GM10248 (cell line): ENCODE data around the gene SMIM15.
A peak's percentile ranks its signal among the peaks of the same experiment; 100 is the strongest.

Experiments used
- CTCF ChIA-PET: fragments of 300-600 bp; sonication (Branson Sonifier 250); formaldehyde crosslinking; extraction: SDS; loops from one replicate; lab custom pipeline; 2021; ENCODE audit warnings: antibody characterized with exemption; lab: Yijun Ruan, JAX
- POLR2A ChIA-PET: fragments of 350-650 bp; sonication (Branson Sonifier 250); formaldehyde crosslinking; extraction: SDS; loops from one replicate; lab custom pipeline; 2020; ENCODE audit warnings: antibody characterized with exemption; lab: Yijun Ruan, JAX
- DNase-seq: peaks from one replicate; pipeline ENCODE4 v3.0.0; 2012; ENCODE audit errors: extremely low spot score
- CTCF ChIP-seq: IDR thresholded peaks from 2 replicates; pipeline ENCODE4 v1.5.1; 2012; ENCODE audit warnings: mild to moderate bottlenecking, low read depth; ENCODE audit errors: extremely low read depth, missing control alignments, control extremely low read depth

Gene SMIM15

DNA sequence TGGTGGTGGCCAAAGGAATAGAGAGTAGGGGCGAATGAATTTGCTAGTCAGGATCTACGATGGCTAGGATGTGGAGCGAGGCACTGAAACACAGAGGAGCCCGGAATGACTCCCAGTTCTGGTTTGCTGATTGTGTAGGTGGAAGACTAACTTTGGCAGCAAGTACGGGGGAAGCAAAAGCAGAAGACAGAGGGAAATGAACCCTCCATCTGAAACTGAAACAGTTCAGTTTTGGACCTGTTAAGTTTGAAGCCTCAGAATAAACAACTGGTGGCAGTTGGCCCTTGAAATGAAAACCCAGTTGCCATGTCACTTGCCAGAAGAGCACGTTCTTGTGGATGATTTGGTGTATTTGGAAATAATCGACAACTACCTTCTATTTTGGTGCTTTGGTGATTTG, 15.4 kb upstream of the SMIM15 start:
- ChIA-PET POLR2A (interaction anchor here (0.6 kb wide), 1 partner anchor 14 kb away, joined by 3 read pairs; no protein-coding TSS in a partner anchor), CTCF (interaction anchor here (1.2 to 1.4 kb wide), 2 partner anchors 8 to 9 kb away, joined by 3 to 6 read pairs; no protein-coding TSS in a partner anchor)
- TF ChIP-seq CTCF: no peak
- peak; percentile 53 for DNase-seq

GRCh38 chr5:61177070-61177469, 14.8 kb upstream of the SMIM15 start:
- CTCF ChIA-PET: interaction anchor here (0.7 to 1.4 kb wide), 3 partner anchors 8 to 22 kb away, joined by 3 to 6 read pairs (median 3); no protein-coding TSS in a partner anchor
- POLR2A ChIA-PET: no interaction called here
- no peak for DNase-seq
- no peak for TF ChIP-seq CTCF

DNA sequence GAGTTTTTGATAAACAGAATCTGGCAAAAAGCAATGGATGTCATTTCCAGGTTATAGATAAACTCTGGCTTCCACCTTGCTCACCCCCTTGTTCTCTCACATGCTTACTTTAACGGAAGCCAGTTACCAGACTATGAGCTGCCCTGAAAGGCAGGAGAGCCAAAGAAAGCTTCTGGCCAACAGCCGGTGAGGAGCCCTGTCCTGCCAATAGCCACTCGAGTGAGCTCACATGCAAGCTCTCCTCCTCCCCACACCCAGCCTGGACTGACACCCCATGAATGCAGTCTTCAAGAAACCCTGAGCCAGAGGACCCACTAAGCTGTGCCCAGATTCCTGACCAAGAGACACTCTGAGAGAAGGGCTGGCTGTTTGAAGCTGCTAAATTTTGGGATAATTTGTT, 14.4 kb upstream of the SMIM15 start:
- ChIA-PET POLR2A (no interaction called here), CTCF (interaction anchor here (0.7 to 1.4 kb wide), 2 partner anchors 12 to 23 kb away, joined by 3 read pairs; no protein-coding TSS in a partner anchor)
- no peak for DNase-seq
- TF ChIP-seq CTCF: no peak

- TF ChIP-seq CTCF: no peak
- ChIA-PET POLR2A (no interaction called here), CTCF (interaction anchor here (1.4 to 1.8 kb wide), 2 partner anchors 14 to 487 kb away, joined by 3 to 6 read pairs; no protein-coding TSS in a partner anchor)
- DNase-seq: no peak
Measured at GRCh38 chr5:61171479-61171878, 9.2 kb upstream of the SMIM15 start.

- ChIA-PET CTCF (interaction anchor here (1.1 to 1.4 kb wide), 3 partner anchors 9 to 31 kb away, joined by 3 to 6 read pairs (median 4); no protein-coding TSS in a partner anchor), POLR2A (interaction anchor here (0.6 kb wide), 1 partner anchor 87 kb away, joined by 3 read pairs; no protein-coding TSS in a partner anchor)
- TF ChIP-seq CTCF: no peak
- DNase-seq: no peak
Measured at GRCh38 chr5:61168951-61169350, 6.7 kb upstream of the SMIM15 start.

GRCh38 chr5:61167382-61167781, 5.1 kb upstream of the SMIM15 start:
- POLR2A ChIA-PET: no interaction called here
- CTCF ChIA-PET: no interaction called here
- peak; percentile 38 for DNase-seq
- TF ChIP-seq CTCF: peak; percentile 50
